Neural progenitor cell (in vitro differentiated cells): ENCODE data around the gene ZNF337. TPM values are rescaled to one million over a fixed set of nuclear protein-coding genes. Genes with fewer than 3 reads are reported as not detected.

Experiments used
- DNase-seq: peaks from one replicate; pipeline ENCODE4 v3.0.0-alpha.2; 2016; ENCODE audit warnings: low spot score
- H2AFZ ChIP-seq: fragments of 200-600 bp; sonication (generic); replicated peaks from 2 replicates; pipeline ENCODE4 v1.6.1; 2016; ENCODE audit warnings: antibody characterized with exemption
- H3F3A ChIP-seq: fragments of 200-600 bp; sonication (generic); 2 replicates; pipeline ENCODE4 v1.6.1; 2016; ENCODE audit warnings: antibody characterized with exemption, low read depth
- H3K27ac ChIP-seq: fragments of 200-600 bp; sonication (generic); 2 replicates; pipeline ENCODE4 v1.5.1; 2016; ENCODE audit warnings: mild to moderate bottlenecking
- H3K27me3 ChIP-seq: fragments of 200-600 bp; sonication (generic); 2 replicates; pipeline ENCODE4 v1.6.1; 2016; ENCODE audit warnings: mild to moderate bottlenecking, moderate library complexity
- H3K36me3 ChIP-seq: fragments of 200-600 bp; sonication (generic); 2 replicates; pipeline ENCODE4 v1.5.1; 2016
- H3K4me1 ChIP-seq: fragments of 200-600 bp; sonication (generic); 2 replicates; pipeline ENCODE4 v1.6.1; 2016; ENCODE audit warnings: mixed run types
- H3K4me2 ChIP-seq: fragments of 200-600 bp; sonication (generic); 2 replicates; pipeline ENCODE4 v1.6.1; 2016
- H3K4me3 ChIP-seq: fragments of 200-600 bp; sonication (generic); 2 replicates; pipeline ENCODE4 v1.5.1; 2016
- H3K79me2 ChIP-seq: fragments of 200-600 bp; sonication (generic); 2 replicates; pipeline ENCODE4 v1.6.1; 2016; ENCODE audit warnings: low read depth
- H3K9ac ChIP-seq: fragments of 200-600 bp; sonication (generic); 2 replicates; pipeline ENCODE4 v1.6.1; 2016
- H3K9me3 ChIP-seq: fragments of 200-600 bp; sonication (generic); 2 replicates; pipeline ENCODE4 v1.5.1; 2016; ENCODE audit warnings: low read depth
- H4K20me1 ChIP-seq: fragments of 200-600 bp; sonication (generic); 2 replicates; pipeline ENCODE4 v1.6.1; 2016; ENCODE audit warnings: low read depth
- H3K27ac Mint-ChIP-seq: 3 replicates; pipeline ENCODE4 v1.8.0; 2021; ENCODE audit warnings: mixed read lengths
- H3K27me3 Mint-ChIP-seq: 2 replicates; pipeline ENCODE4 v1.8.0; 2022; ENCODE audit warnings: low read depth, mild to moderate bottlenecking, inconsistent platforms, moderate library complexity, mixed read lengths; ENCODE audit not compliant: insufficient read depth
- H3K36me3 Mint-ChIP-seq: 3 replicates; pipeline ENCODE4 v1.8.0; 2021; ENCODE audit warnings: mixed read lengths
- H3K4me1 Mint-ChIP-seq: 3 replicates; pipeline ENCODE4 v1.8.0; 2021; ENCODE audit warnings: mixed read lengths
- H3K4me3 Mint-ChIP-seq: 3 replicates; pipeline ENCODE4 v1.8.0; 2021; ENCODE audit warnings: mild to moderate bottlenecking, moderate library complexity, mixed read lengths
- H3K9me3 Mint-ChIP-seq: 3 replicates; pipeline ENCODE4 v1.8.0; 2020; ENCODE audit warnings: mixed read lengths
- EZH2 ChIP-seq: fragments of 200-600 bp; sonication (generic); IDR thresholded peaks from 2 replicates; pipeline ENCODE4 v1.6.1; 2017; ENCODE audit warnings: antibody characterized with exemption, mild to moderate bottlenecking, moderate library complexity
- EZH2phosphoT487 ChIP-seq: fragments of 200-600 bp; sonication (generic); IDR thresholded peaks from 2 replicates; pipeline ENCODE4 v1.6.1; 2017; ENCODE audit warnings: antibody characterized with exemption
- total RNA-seq: library from RNA; depleted of rRNA; stranded (reverse); fragments of >200 nt; gene quantifications from 2 replicates; pipeline ENCODE4 v1.2.3, GENCODE V29; 2015; ENCODE audit warnings: low replicate concordance
- TF ChIP-seq, protein P1 (sequence below): fragments of 200-600 bp; sonication (generic); IDR thresholded peaks from 2 replicates; pipeline ENCODE4 v1.5.1; 2017; ENCODE audit warnings: antibody characterized with exemption, mild to moderate bottlenecking

The ZNF337 gene
- total RNA-seq, 1 donor from 2014 or later, result 22.4 TPM

DNA sequence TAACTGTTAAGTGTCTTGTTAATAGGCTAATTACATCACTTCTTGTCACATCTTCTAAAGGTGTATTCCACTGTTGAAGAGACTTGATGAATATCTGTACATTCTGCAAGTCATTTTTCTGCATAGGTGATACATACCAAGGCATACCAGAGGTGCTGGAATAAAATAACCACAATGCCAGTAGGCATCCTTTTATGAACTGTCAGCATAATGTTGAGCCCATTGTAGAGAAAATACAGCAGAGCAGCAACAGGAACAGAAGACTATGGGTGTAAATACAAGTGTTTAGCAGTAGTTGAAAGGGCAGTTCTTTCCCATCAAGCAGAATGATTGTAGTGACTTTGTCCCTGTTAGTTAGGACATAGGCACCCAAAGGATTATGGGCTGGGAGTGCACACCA lies 44.4 kb upstream of the ZNF337 start:
- Histone ChIP-seq H3K4me1 (no peaks in the 10 kb centered on the region), H3K27ac (no peak overlapping the region), H3K4me2 (no peak overlapping the region), H2AFZ (no peak overlapping the region), H4K20me1 (no peaks in the 10 kb centered on the region), H3K27me3 (no peaks in the 10 kb centered on the region), H3K36me3 (no peaks in the 10 kb centered on the region), H3F3A (no peaks in the 10 kb centered on the region), H3K79me2 (no peaks in the 10 kb centered on the region), H3K9ac (no peak overlapping the region), H3K9me3 (no peaks in the 10 kb centered on the region), H3K4me3 (no peak overlapping the region)
- TF ChIP-seq EZH2phosphoT487, result no peak
- TF ChIP-seq EZH2, result no peak
- TF ChIP-seq, protein P1, sequence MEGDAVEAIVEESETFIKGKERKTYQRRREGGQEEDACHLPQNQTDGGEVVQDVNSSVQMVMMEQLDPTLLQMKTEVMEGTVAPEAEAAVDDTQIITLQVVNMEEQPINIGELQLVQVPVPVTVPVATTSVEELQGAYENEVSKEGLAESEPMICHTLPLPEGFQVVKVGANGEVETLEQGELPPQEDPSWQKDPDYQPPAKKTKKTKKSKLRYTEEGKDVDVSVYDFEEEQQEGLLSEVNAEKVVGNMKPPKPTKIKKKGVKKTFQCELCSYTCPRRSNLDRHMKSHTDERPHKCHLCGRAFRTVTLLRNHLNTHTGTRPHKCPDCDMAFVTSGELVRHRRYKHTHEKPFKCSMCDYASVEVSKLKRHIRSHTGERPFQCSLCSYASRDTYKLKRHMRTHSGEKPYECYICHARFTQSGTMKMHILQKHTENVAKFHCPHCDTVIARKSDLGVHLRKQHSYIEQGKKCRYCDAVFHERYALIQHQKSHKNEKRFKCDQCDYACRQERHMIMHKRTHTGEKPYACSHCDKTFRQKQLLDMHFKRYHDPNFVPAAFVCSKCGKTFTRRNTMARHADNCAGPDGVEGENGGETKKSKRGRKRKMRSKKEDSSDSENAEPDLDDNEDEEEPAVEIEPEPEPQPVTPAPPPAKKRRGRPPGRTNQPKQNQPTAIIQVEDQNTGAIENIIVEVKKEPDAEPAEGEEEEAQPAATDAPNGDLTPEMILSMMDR, result no peak
- no peak for DNase-seq
- Mint-ChIP-seq H3K27ac (no peak overlapping the region), H3K27me3 (peaks cover 2% of the 10 kb centered on the region), H3K4me3 (no peak overlapping the region), H3K9me3 (no peaks in the 10 kb centered on the region), H3K4me1 (peaks cover 3% of the 10 kb centered on the region), H3K36me3 (no peaks in the 10 kb centered on the region)

DNA sequence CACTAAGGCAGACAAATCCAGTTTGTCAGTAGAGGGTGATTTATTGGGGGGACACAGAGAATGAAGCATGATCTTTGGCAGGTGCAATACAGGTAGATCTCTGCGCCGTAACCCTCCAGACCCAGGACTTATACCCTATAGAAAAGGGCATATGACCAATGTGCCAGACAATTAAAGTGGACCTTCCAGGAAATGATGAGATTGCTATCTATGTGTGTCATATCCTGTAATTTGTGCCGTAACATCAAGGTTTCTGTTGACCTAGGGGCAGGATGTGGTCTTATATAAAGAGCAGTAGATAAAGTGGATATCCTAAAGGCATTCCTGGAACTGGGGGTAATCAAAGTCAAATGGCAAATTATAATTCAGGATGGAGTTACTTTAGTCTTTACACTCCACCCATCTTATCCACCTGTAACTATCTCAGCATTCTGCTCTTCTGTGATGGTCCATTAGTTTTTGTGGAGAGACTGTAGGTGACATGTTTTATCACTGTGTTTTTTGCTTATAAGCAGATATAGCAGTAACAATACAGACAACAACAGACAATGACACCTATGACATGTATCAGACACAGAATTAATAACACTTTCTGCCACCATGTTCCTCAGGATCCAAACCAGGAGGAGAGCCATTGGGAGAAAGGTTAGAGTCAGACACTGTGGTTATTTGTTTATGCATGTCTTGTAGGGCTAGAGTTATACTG lies 43.1 kb upstream of the ZNF337 start:
- Histone ChIP-seq H2AFZ (no peak overlapping the region), H3K79me2 (no peaks in the 10 kb centered on the region), H3K4me3 (no peak overlapping the region), H3K4me2 (no peak overlapping the region), H3F3A (no peaks in the 10 kb centered on the region), H4K20me1 (no peaks in the 10 kb centered on the region), H3K4me1 (no peaks in the 10 kb centered on the region), H3K27ac (no peak overlapping the region), H3K36me3 (no peaks in the 10 kb centered on the region), H3K9ac (no peak overlapping the region), H3K27me3 (no peaks in the 10 kb centered on the region), H3K9me3 (no peaks in the 10 kb centered on the region)
- Mint-ChIP-seq H3K27ac (no peak overlapping the region), H3K4me3 (no peak overlapping the region), H3K36me3 (no peaks in the 10 kb centered on the region), H3K27me3 (no peaks in the 10 kb centered on the region), H3K4me1 (no peaks in the 10 kb centered on the region), H3K9me3 (no peaks in the 10 kb centered on the region)
- no peak for DNase-seq
- TF ChIP-seq, protein P1, result no peak
- TF ChIP-seq EZH2 (no peak), EZH2phosphoT487 (no peak)

DNA sequence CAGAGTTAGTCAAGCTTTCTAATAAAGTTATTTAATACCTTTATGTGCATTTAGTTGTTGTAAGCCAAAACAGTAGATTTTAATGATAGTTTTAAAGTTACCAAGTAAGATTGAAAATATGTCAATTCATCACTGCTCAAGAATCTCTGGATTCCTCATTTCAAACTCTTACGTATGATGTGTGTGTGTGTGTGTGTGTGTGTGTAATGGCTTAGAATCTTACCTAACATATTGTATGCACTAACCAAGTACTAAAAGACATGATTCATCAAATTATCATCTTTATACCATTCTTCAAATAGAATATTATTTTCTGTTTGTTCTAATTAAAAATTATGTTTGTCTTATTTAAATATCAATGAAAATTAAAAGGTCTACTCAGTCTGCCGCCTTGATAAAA lies 41.5 kb upstream of the ZNF337 start:
- Histone ChIP-seq H3K9ac (no peak overlapping the region), H3K27me3 (no peaks in the 10 kb centered on the region), H3K4me1 (no peaks in the 10 kb centered on the region), H3K4me2 (no peak overlapping the region), H3K4me3 (no peak overlapping the region), H3K9me3 (no peaks in the 10 kb centered on the region), H3F3A (no peaks in the 10 kb centered on the region), H3K27ac (no peak overlapping the region), H3K79me2 (no peaks in the 10 kb centered on the region), H2AFZ (no peak overlapping the region), H3K36me3 (no peaks in the 10 kb centered on the region), H4K20me1 (no peaks in the 10 kb centered on the region)
- DNase-seq, result no peak
- no peak overlapping the region for H3K4me3 Mint-ChIP-seq
- no peak overlapping the region for H3K27ac Mint-ChIP-seq
- TF ChIP-seq EZH2phosphoT487 (no peak), EZH2 (no peak)
- TF ChIP-seq, protein P1, result no peak
- no peaks in the 10 kb centered on the region for H3K9me3 Mint-ChIP-seq
- H3K4me1 Mint-ChIP-seq, result no peaks in the 10 kb centered on the region
- H3K27me3 Mint-ChIP-seq, result no peaks in the 10 kb centered on the region
- no peaks in the 10 kb centered on the region for H3K36me3 Mint-ChIP-seq
